ENCODE results near the gene CCDC200. TPM values are rescaled to one million over a fixed set of nuclear protein-coding genes. Genes with fewer than 3 reads are reported as not detected.

CCDC200 gene
- total and polyA plus RNA-seq, 2 of the 13 experiments (the other 11 are each of a cell fraction or from before 2014, with no cell fraction given): not detected

- TF ChIP-seq DZIP1 (CRISPR knock-in tag; IDR thresholded peaks at IDR 0.05): peak; percentile 87
- no peak for TF ChIP-seq ZNF263 (CRISPR knock-in tag; IDR thresholded peaks at IDR 0.05)
- TF ChIP-seq NR2F2 (IDR thresholded peaks at IDR 0.05; ENCODE audit: borderline replicate concordance, low read depth): no peak; the same call in 1 of the 2 replicates
- peak; percentile 19; the same call in 1 of the 2 replicates for TF ChIP-seq BRF2 (CRISPR knock-in tag; IDR thresholded peaks at IDR 0.05)
- TF ChIP-seq ZNF350 (CRISPR knock-in tag; IDR thresholded peaks at IDR 0.05; ENCODE audit: borderline replicate concordance, low read depth): peak; percentile 73
- no peak; the same call in none of the 2 replicates for TF ChIP-seq GATAD1 (CRISPR knock-in tag; IDR thresholded peaks at IDR 0.05)
- no peak for TF ChIP-seq ZNF180 (CRISPR knock-in tag; IDR thresholded peaks at IDR 0.05; ENCODE audit: borderline replicate concordance, low read depth)
- TF ChIP-seq ZNF337 (CRISPR knock-in tag; IDR thresholded peaks at IDR 0.05; ENCODE audit: borderline replicate concordance, low read depth): no peak
- peak; percentile 64; the same call in 1 of the 2 replicates for TF ChIP-seq HOXA3 (CRISPR knock-in tag; IDR thresholded peaks at IDR 0.05)
- peak; percentile 68 for TF ChIP-seq GFI1 (CRISPR knock-in tag; IDR thresholded peaks at IDR 0.05; ENCODE audit: borderline replicate concordance)
- 0 out of 2 replicates have a peak, but pooled peaks have one; percentile 57 for TF ChIP-seq IRF9 (CRISPR knock-in tag; IDR thresholded peaks at IDR 0.05; ENCODE audit: borderline replicate concordance)
- no peak for TF ChIP-seq SRSF9 (IDR thresholded peaks at IDR 0.05; ENCODE audit: borderline replicate concordance, insufficient read depth, low read depth, low read length, poor library complexity, severe bottlenecking)
- TF ChIP-seq ASH2L (IDR thresholded peaks at IDR 0.05; ENCODE audit: insufficient read length, low read depth, low read length): peak; percentile 33
- peak; percentile 58; the same call in 1 of the 2 replicates for TF ChIP-seq SP2 (CRISPR knock-in tag; IDR thresholded peaks at IDR 0.05)
- no peak for TF ChIP-seq ZSCAN22 (CRISPR knock-in tag; IDR thresholded peaks at IDR 0.05)
- TF ChIP-seq DNMT3B (CRISPR knock-in tag; conservative IDR thresholded peaks at IDR 0.05): no peak
- TF ChIP-seq DMAP1 (CRISPR knock-in tag; IDR thresholded peaks at IDR 0.05): peak; percentile 47; the same call in 1 of the 2 replicates
- TF ChIP-seq ERF (CRISPR knock-in tag; IDR thresholded peaks at IDR 0.05): peak; percentile 77
- no peak for TF ChIP-seq SRSF4 (IDR thresholded peaks at IDR 0.05; ENCODE audit: low read depth, low read length, poor library complexity, severe bottlenecking)
- peak; percentile 73; the same call in 1 of the 2 replicates for TF ChIP-seq HOXD1 (CRISPR knock-in tag; IDR thresholded peaks at IDR 0.05)
- TF ChIP-seq RARA (CRISPR knock-in tag; IDR thresholded peaks at IDR 0.05): peak; percentile 44
- TF ChIP-seq MXD1 (CRISPR knock-in tag; IDR thresholded peaks at IDR 0.05): peak; percentile 59
Measured at GRCh38 chr17:43211480-43212402, 16.7 kb downstream of the CCDC200 start, which contains the start of gene TMEM106A (continued).

Data from HepG2 (cell line).